IMR-90 (cell line): ENCODE data around the gene CCDC136. TPM values are rescaled to one million over a fixed set of nuclear protein-coding genes. Genes with fewer than 3 reads are reported as not detected.

Experiments used
- ATAC-seq: fragments of 200-7000 bp; cut with Tn5 transposase; 2 replicates; pipeline ENCODE4 v1.9.1; 2020; ENCODE audit warnings: low read depth, mild to moderate bottlenecking, moderate library complexity
- BruUV-seq: library from RNA; stranded (reverse); fragments of 400-500 nt; replicated peaks from 2 replicates; lab custom pipeline; 2021; lab: Mats Ljungman, UMichigan
- CTCF ChIA-PET: fragments of 300-600 bp; formaldehyde crosslinking; extraction: SDS; loops from one replicate; lab custom pipeline; 2021; ENCODE audit warnings: antibody characterized with exemption; lab: Yijun Ruan, JAX
- POLR2A ChIA-PET: fragments of 300-600 bp; sonication (Branson Sonifier 250); formaldehyde crosslinking; loops from one replicate; lab custom pipeline; 2022; ENCODE audit warnings: antibody characterized with exemption; ENCODE audit not compliant: unreplicated experiment; lab: Charles Lee
- DNase-seq: peaks from one replicate; pipeline ENCODE4 v3.0.0; 2013
- H2AFZ ChIP-seq: replicated peaks from 2 replicates; pipeline ENCODE3; 2013; ENCODE audit warnings: low read length, mild to moderate bottlenecking; ENCODE audit not compliant: poor library complexity
- H2AK5ac ChIP-seq: 2 replicates; pipeline ENCODE4 v1.6.1; 2013; ENCODE audit warnings: low read depth, low read length, inconsistent platforms
- H2AK9ac ChIP-seq: replicated peaks from 2 replicates; pipeline ENCODE3; 2013; ENCODE audit warnings: mild to moderate bottlenecking, low read depth, low read length, moderate library complexity; ENCODE audit not compliant: poor library complexity
- H2BK120ac ChIP-seq: 2 replicates; pipeline ENCODE4 v1.6.1; 2013; ENCODE audit warnings: low read depth, low read length, inconsistent platforms
- H2BK15ac ChIP-seq: 3 replicates; pipeline ENCODE4 v1.6.1; 2013; ENCODE audit warnings: low read depth, low read length, inconsistent platforms
- H2BK20ac ChIP-seq: 2 replicates; pipeline ENCODE4 v1.6.1; 2013; ENCODE audit warnings: low read depth, mild to moderate bottlenecking, inconsistent platforms, low read length, moderate library complexity
- H2BK5ac ChIP-seq: 2 replicates; pipeline ENCODE4 v1.6.1; 2013; ENCODE audit warnings: mild to moderate bottlenecking, low read depth, low read length, inconsistent platforms; ENCODE audit not compliant: poor library complexity, severe bottlenecking
- H3K14ac ChIP-seq: replicated peaks from 2 replicates; pipeline ENCODE4 v1.6.1; 2013; ENCODE audit warnings: low read depth, low read length, inconsistent platforms
- H3K18ac ChIP-seq: 2 replicates; pipeline ENCODE4 v1.6.1; 2013; ENCODE audit warnings: low read depth, low read length, control low read depth
- H3K23ac ChIP-seq: 2 replicates; pipeline ENCODE4 v1.6.1; 2013; ENCODE audit warnings: low read depth, low read length, inconsistent platforms
- H3K27ac ChIP-seq: 2 replicates; pipeline ENCODE4 v1.5.1; 2013; ENCODE audit warnings: mild to moderate bottlenecking, control low read depth, low read length; ENCODE audit not compliant: insufficient read depth
- H3K27me3 ChIP-seq: 2 replicates; pipeline ENCODE4 v1.6.1; 2013; ENCODE audit warnings: low read length; ENCODE audit not compliant: control insufficient read depth, insufficient read depth
- H3K36me3 ChIP-seq: 2 replicates; pipeline ENCODE4 v1.6.1; 2013; ENCODE audit warnings: low read length, mixed read lengths; ENCODE audit not compliant: control insufficient read depth, insufficient read depth
- H3K4ac ChIP-seq: 2 replicates; pipeline ENCODE4 v1.6.1; 2013; ENCODE audit warnings: low read depth, low read length, inconsistent platforms
- H3K4me1 ChIP-seq: 2 replicates; pipeline ENCODE4 v1.6.1; 2013; ENCODE audit warnings: low read length, mixed read lengths; ENCODE audit not compliant: control insufficient read depth, insufficient read depth
- H3K4me2 ChIP-seq: 2 replicates; pipeline ENCODE4 v1.6.1; 2013; ENCODE audit warnings: low read depth, mild to moderate bottlenecking, control low read depth, low read length, moderate library complexity
- H3K4me3 ChIP-seq: 2 replicates; pipeline ENCODE4 v1.5.1; 2013; ENCODE audit warnings: low read depth, mild to moderate bottlenecking, control low read depth, low read length, moderate library complexity; ENCODE audit not compliant: insufficient read depth
- H3K56ac ChIP-seq: 2 replicates; pipeline ENCODE4 v1.6.1; 2013; ENCODE audit warnings: low read length, inconsistent platforms; ENCODE audit not compliant: insufficient read depth; ENCODE audit errors: extremely low read depth
- H3K79me1 ChIP-seq, 2 experiments: 2 replicates each; pipeline ENCODE4 v1.6.1; 2013; ENCODE audit warnings: low read length in 2 of 2, inconsistent platforms in 1 of 2, low read depth in 1 of 2
- H3K9ac ChIP-seq: 2 replicates; pipeline ENCODE4 v1.6.1; 2013; ENCODE audit warnings: low read depth, low read length, control low read depth
- H3K9me1 ChIP-seq: 2 replicates; pipeline ENCODE4 v1.6.1; 2013; ENCODE audit warnings: low read length, inconsistent platforms; ENCODE audit not compliant: insufficient read depth
- H3K9me3 ChIP-seq: 2 replicates; pipeline ENCODE4 v1.6.1; 2013; ENCODE audit warnings: low read length; ENCODE audit not compliant: control insufficient read depth, insufficient read depth
- H4K20me1 ChIP-seq: 2 replicates; pipeline ENCODE4 v1.6.1; 2013; ENCODE audit warnings: low read length, inconsistent platforms; ENCODE audit not compliant: insufficient read depth
- H4K5ac ChIP-seq: 2 replicates; pipeline ENCODE4 v1.6.1; 2013; ENCODE audit warnings: mild to moderate bottlenecking, low read depth, low read length, control low read depth
- H4K8ac ChIP-seq, 2 experiments: 2 replicates each; pipeline ENCODE4 v1.6.1; 2013; ENCODE audit warnings: low read depth in 2 of 2, low read length in 2 of 2, control low read depth in 1 of 2, inconsistent platforms in 1 of 2
- H4K91ac ChIP-seq: 2 replicates; pipeline ENCODE4 v1.6.1; 2013; ENCODE audit warnings: low read depth, low read length, inconsistent platforms; ENCODE audit not compliant: insufficient read depth
- BHLHE40 ChIP-seq: fragments of 150-350 bp; IDR thresholded peaks from 2 replicates; pipeline ENCODE4 v1.6.1; 2016; ENCODE audit warnings: mild to moderate bottlenecking, low read depth, low read length
- CEBPB ChIP-seq: IDR thresholded peaks from 2 replicates; pipeline ENCODE4 v1.6.1; 2012; ENCODE audit warnings: low read depth, low read length, improper control_type of control experiment
- CHD1 ChIP-seq: IDR thresholded peaks from 2 replicates; pipeline ENCODE4 v1.6.1; 2012; ENCODE audit warnings: low read depth, low read length, improper control_type of control experiment
- FOS ChIP-seq: fragments of 150-350 bp; IDR thresholded peaks from 2 replicates; pipeline ENCODE4 v1.6.1; 2016; ENCODE audit warnings: low read depth, low read length
- MAFK ChIP-seq: IDR thresholded peaks from 2 replicates; pipeline ENCODE4 v1.6.1; 2012; ENCODE audit warnings: low read depth, low read length, improper control_type of control experiment
- MAZ ChIP-seq: IDR thresholded peaks from 2 replicates; pipeline ENCODE4 v1.6.1; 2012; ENCODE audit warnings: low read depth, mild to moderate bottlenecking, low read length, improper control_type of control experiment, moderate library complexity, borderline replicate concordance
- MXI1 ChIP-seq: IDR thresholded peaks from 2 replicates; pipeline ENCODE4 v1.6.1; 2012; ENCODE audit warnings: low read depth, mild to moderate bottlenecking, low read length, moderate library complexity, borderline replicate concordance
- NFE2L2 ChIP-seq: fragments of 150-350 bp; IDR thresholded peaks from 2 replicates; pipeline ENCODE4 v1.6.1; 2016; ENCODE audit warnings: low read depth, mild to moderate bottlenecking, low read length
- POLR2A ChIP-seq: IDR thresholded peaks from 2 replicates; pipeline ENCODE4 v1.6.1; 2012; ENCODE audit warnings: mild to moderate bottlenecking, low read depth, low read length
- RAD21 ChIP-seq: IDR thresholded peaks from 2 replicates; pipeline ENCODE4 v1.6.1; 2012; ENCODE audit warnings: low read length, improper control_type of control experiment
- SMC3 ChIP-seq: fragments of 150-350 bp; IDR thresholded peaks from 2 replicates; pipeline ENCODE4 v1.6.1; 2016; ENCODE audit warnings: low read depth, mild to moderate bottlenecking, antibody characterized with exemption, low read length, moderate library complexity
- WGBS, 2 experiments: methylation state at CpG; one replicate each; pipeline versions ENCODE4 v1.1.5 to v1.1.7; 2013; ENCODE audit warnings: missing lambda C conversion rate in 2 of 2; ENCODE audit not compliant: insufficient read length in 1 of 2; ENCODE audit errors: extremely low coverage in 2 of 2; 5-methylcytosine and 5-hydroxymethylcytosine counted together
- dilution Hi-C: fragments of 300-500 bp; cut with HindIII; formaldehyde crosslinking; loops from one replicate; pipeline ENCODE4 v1.14.3; 2018; ENCODE audit warnings: low sequenced_read_pairs; ENCODE audit not compliant: unreplicated experiment
- in situ Hi-C: fragments of 300-500 bp; cut with MboI; formaldehyde crosslinking; loops from 3 replicates; pipeline ENCODE4 v1.14.3; 2019; ENCODE audit warnings: low sequenced_read_pairs, inconsistent platforms, mixed read lengths
- intact Hi-C: fragments of 100-400 bp; cut with micrococcal nuclease; formaldehyde crosslinking; loops from 2 replicates; pipeline ENCODE4 v1.10.0; 2022
- polyA plus RNA-seq, 3 experiments: library from polyadenylated mRNA; depleted of rRNA; stranded (reverse); fragments of >200 nt; gene quantifications; 2 replicates each; pipeline ENCODE4 v1.2.3, GENCODE V29; 2012; ENCODE audit warnings: low replicate concordance in 1 of 3
- total RNA-seq: library from RNA; depleted of rRNA; stranded (reverse); fragments of >200 nt; gene quantifications from 2 replicates; pipeline ENCODE4 v1.2.3, GENCODE V29; 2012
- TF ChIP-seq, protein P1 (sequence below): fragments of 150-350 bp; IDR thresholded peaks from 2 replicates; pipeline ENCODE4 v1.6.1; 2016; ENCODE audit warnings: low read depth, mild to moderate bottlenecking, low read length, moderate library complexity, borderline replicate concordance
- TF ChIP-seq, protein P2 (sequence below): conservative IDR thresholded peaks from 2 replicates; pipeline ENCODE4 v1.5.1; 2012; ENCODE audit warnings: mild to moderate bottlenecking, low read depth, low read length, improper control_type of control experiment

Gene CCDC136
- total and polyA plus RNA-seq, 2 of the 4 experiments (the other 2 are of a cell fraction), result 7.7 to 18.0 TPM

DNA sequence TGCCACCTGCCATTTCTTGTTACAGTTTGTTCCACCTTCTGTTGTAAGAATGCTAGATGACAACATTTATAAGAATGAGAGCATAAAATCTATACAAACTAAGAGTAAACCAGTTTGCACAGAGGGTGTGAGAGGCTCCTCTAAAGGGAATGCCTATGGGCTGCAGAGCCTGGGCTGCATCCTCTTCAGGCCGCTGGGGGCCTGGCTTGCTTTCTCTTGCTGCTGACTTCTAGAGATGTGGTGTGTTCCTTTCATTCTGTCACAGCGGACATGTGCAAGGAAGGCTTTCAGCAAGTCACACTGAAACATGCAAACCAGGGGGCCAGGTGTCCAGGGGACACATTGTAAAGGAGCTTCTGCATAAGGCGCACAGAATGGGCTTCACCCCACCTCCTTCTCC, 63.8 kb downstream of the CCDC136 start:
- H4K20me1 ChIP-seq, result peaks cover 52% of the 10 kb centered on the region

More for the DNA sequence above, 63.8 kb downstream of the CCDC136 start:
- no peak overlapping the region for H4K91ac ChIP-seq
- in situ Hi-C loops, result no loop called here
- intact Hi-C loops, result no loop called here
- no peak overlapping the region for H2AFZ ChIP-seq
- no peak overlapping the region for H2AK5ac ChIP-seq
- H3K4me2 ChIP-seq, result no peak overlapping the region
- H3K4ac ChIP-seq, result no peak overlapping the region
- ATAC-seq (no peak), DNase-seq (no peak)
- peaks cover 75% of the 10 kb centered on the region for H3K36me3 ChIP-seq
- no peak overlapping the region for H3K27ac ChIP-seq
- no peak overlapping the region for H2BK120ac ChIP-seq
- no CpG with 5 or more reads among the region's 3 CpGs for WGBS, 2 experiments
- H2BK5ac ChIP-seq, result no peak overlapping the region
- H3K4me1 ChIP-seq, result no peaks in the 10 kb centered on the region
- TF ChIP-seq CEBPB (no peak), MAFK (no peak), NFE2L2 (no peak), MAZ (no peak), BHLHE40 (no peak), POLR2A (no peak), FOS (no peak), MXI1 (no peak), RAD21 (no peak), CHD1 (no peak), SMC3 (no peak)
- TF ChIP-seq, protein P1, sequence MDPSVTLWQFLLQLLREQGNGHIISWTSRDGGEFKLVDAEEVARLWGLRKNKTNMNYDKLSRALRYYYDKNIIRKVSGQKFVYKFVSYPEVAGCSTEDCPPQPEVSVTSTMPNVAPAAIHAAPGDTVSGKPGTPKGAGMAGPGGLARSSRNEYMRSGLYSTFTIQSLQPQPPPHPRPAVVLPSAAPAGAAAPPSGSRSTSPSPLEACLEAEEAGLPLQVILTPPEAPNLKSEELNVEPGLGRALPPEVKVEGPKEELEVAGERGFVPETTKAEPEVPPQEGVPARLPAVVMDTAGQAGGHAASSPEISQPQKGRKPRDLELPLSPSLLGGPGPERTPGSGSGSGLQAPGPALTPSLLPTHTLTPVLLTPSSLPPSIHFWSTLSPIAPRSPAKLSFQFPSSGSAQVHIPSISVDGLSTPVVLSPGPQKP, result no peak
- TF ChIP-seq, protein P2, sequence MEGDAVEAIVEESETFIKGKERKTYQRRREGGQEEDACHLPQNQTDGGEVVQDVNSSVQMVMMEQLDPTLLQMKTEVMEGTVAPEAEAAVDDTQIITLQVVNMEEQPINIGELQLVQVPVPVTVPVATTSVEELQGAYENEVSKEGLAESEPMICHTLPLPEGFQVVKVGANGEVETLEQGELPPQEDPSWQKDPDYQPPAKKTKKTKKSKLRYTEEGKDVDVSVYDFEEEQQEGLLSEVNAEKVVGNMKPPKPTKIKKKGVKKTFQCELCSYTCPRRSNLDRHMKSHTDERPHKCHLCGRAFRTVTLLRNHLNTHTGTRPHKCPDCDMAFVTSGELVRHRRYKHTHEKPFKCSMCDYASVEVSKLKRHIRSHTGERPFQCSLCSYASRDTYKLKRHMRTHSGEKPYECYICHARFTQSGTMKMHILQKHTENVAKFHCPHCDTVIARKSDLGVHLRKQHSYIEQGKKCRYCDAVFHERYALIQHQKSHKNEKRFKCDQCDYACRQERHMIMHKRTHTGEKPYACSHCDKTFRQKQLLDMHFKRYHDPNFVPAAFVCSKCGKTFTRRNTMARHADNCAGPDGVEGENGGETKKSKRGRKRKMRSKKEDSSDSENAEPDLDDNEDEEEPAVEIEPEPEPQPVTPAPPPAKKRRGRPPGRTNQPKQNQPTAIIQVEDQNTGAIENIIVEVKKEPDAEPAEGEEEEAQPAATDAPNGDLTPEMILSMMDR, result no peak
- H3K9me3 ChIP-seq, result no peaks in the 10 kb centered on the region
- POLR2A ChIA-PET, result no interaction called here
- dilution Hi-C loops, result no loop called here
- H3K79me1 ChIP-seq, result peaks cover 11 to 28% of the 10 kb centered on the region in 2 experiments
- H4K8ac ChIP-seq, result no peak overlapping the region
- no peak overlapping the region for H4K5ac ChIP-seq
- no peak overlapping the region for H2BK15ac ChIP-seq
- H3K9ac ChIP-seq, result no peak overlapping the region
- H3K18ac ChIP-seq, result no peak overlapping the region
- no TSS peak for BruUV-seq
- H3K9me1 ChIP-seq, result no peaks in the 10 kb centered on the region
- no peak overlapping the region for H2BK20ac ChIP-seq
- H3K14ac ChIP-seq, result no peak overlapping the region
- H3K27me3 ChIP-seq, result no peaks in the 10 kb centered on the region
- no peak overlapping the region for H2AK9ac ChIP-seq
- H3K4me3 ChIP-seq, result no peak overlapping the region
- no peak overlapping the region for H3K23ac ChIP-seq
- CTCF ChIA-PET, result no interaction called here
- no peak overlapping the region for H3K56ac ChIP-seq
